MCF 10A (cell line): ENCODE measurements around the gene GPR137. TPM values are rescaled to one million over a fixed set of nuclear protein-coding genes. Genes with fewer than 3 reads are reported as not detected.

Experiments used
- BruUV-seq: library from RNA; stranded (reverse); fragments of 400-500 nt; replicated peaks from 2 replicates; lab custom pipeline; 2021; lab: Mats Ljungman, UMichigan
- CTCF ChIA-PET: fragments of 300-600 bp; sonication (Branson Sonifier 250); formaldehyde crosslinking; extraction: SDS; loops from one replicate; lab custom pipeline; 2021; ENCODE audit warnings: antibody characterized with exemption, inconsistent platforms; lab: Yijun Ruan, JAX
- POLR2A ChIA-PET: fragments of 300-600, 350-650 bp; sonication (Branson Sonifier 250); formaldehyde crosslinking; extraction: SDS; loops from one replicate; lab custom pipeline; 2020; ENCODE audit warnings: antibody characterized with exemption, inconsistent platforms; lab: Yijun Ruan, JAX
- DNase-seq: peaks from one replicate; pipeline ENCODE4 v3.0.0-alpha.2; 2018; ENCODE audit not compliant: unreplicated experiment
- H3K27ac Mint-ChIP-seq: one replicate; pipeline ENCODE4 v1.8.0; 2022; ENCODE audit warnings: mild to moderate bottlenecking, low read depth, mixed read lengths; ENCODE audit not compliant: unreplicated experiment
- H3K27me3 Mint-ChIP-seq: one replicate; pipeline ENCODE4 v1.8.0; 2022; ENCODE audit warnings: mixed read lengths; ENCODE audit not compliant: insufficient read depth, unreplicated experiment
- H3K36me3 Mint-ChIP-seq: one replicate; pipeline ENCODE4 v1.8.0; 2022; ENCODE audit warnings: mild to moderate bottlenecking, moderate library complexity, mixed read lengths; ENCODE audit not compliant: insufficient read depth, unreplicated experiment
- H3K4me1 Mint-ChIP-seq: one replicate; pipeline ENCODE4 v1.8.0; 2022; ENCODE audit warnings: mixed read lengths; ENCODE audit not compliant: insufficient read depth, unreplicated experiment
- H3K4me3 Mint-ChIP-seq: one replicate; pipeline ENCODE4 v1.8.0; 2022; ENCODE audit warnings: mild to moderate bottlenecking, moderate library complexity, mixed read lengths; ENCODE audit not compliant: unreplicated experiment
- H3K9me3 Mint-ChIP-seq: one replicate; pipeline ENCODE4 v1.8.0; 2022; ENCODE audit warnings: mixed read lengths; ENCODE audit not compliant: unreplicated experiment
- intact Hi-C: fragments of 100-400 bp; cut with micrococcal nuclease; formaldehyde crosslinking; loops from 2 replicates; pipeline ENCODE4 v1.14.1; 2022
- total RNA-seq: library from RNA; stranded (reverse); gene quantifications from 2 replicates; pipeline ENCODE4 v1.2.3, GENCODE V29; 2022
- TF ChIP-seq, protein P1 (sequence below): fragments of 200-600 bp; IDR thresholded peaks from one replicate; pipeline ENCODE4 v1.8.0; 2022; ENCODE audit warnings: antibody characterized with exemption, mild to moderate bottlenecking; ENCODE audit not compliant: unreplicated experiment

GPR137 gene
- total RNA-seq, 1 experiment from 2014 or later, result 36.0 TPM

DNA sequence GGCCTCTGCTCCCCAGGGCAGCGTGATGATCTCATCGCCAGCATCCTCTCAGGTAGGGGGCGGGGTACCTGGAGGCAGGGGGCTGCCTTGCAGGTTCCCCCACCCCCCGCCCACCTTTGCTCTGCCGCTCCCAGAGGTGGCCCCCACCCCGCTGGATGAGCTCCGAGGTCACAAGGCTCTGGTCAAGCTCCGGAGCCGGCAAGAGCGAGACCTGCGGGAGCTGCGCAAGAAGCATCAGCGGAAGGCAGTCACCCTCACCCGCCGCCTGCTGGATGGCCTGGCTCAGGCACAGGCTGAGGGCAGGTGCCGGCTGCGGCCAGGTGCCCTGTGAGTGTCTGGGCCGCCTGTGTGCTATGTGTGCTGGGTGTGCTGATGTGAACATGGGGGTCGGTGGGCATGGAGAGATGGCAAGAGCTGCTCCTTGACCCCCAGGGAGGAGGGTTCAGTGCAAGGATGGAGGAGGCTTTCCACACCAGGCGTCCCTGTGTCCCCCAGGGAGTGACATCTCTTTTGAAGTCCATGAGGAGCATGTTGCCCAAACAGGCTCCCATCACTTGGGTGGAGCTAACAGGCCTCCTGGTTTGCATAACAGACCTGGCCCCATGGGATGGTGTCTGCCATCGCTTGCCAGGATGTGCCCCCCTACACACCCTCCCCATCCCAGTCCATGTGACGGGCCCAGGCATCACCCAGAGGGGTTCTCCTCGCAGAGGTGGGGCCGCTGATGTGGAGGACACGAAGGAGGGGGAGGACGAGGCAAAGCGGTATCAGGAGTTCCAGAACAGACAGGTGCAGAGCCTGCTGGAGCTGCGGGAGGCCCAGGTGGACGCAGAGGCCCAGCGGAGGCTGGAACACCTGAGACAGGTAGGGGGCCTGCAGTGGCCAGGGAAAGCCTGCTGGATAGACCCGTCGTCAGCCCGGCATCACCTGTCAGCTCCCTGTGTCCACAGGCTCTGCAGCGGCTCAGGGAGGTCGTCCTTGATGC lies 20.2 kb upstream of the GPR137 start:
- Mint-ChIP-seq H3K9me3 (no peaks in the 10 kb centered on the region), H3K4me3 (no peak overlapping the region), H3K36me3 (peaks cover 60% of the 10 kb centered on the region), H3K27me3 (no peaks in the 10 kb centered on the region), H3K4me1 (peaks cover 23% of the 10 kb centered on the region), H3K27ac (no peak overlapping the region)
- ChIA-PET POLR2A (interaction anchor here (0.6 kb wide), 1 partner anchor 20 kb away, joined by 3 read pairs; no protein-coding TSS in a partner anchor), CTCF (interaction anchor here (0.6 to 1.2 kb wide), 5 partner anchors 8 to 116 kb away, joined by 3 to 6 read pairs (median 4); partner anchors contain the start of gene PLCB3)
- intact Hi-C loops, result no loop called here
- no TSS peak for BruUV-seq
- DNase-seq, result no peak
- TF ChIP-seq, protein P1, sequence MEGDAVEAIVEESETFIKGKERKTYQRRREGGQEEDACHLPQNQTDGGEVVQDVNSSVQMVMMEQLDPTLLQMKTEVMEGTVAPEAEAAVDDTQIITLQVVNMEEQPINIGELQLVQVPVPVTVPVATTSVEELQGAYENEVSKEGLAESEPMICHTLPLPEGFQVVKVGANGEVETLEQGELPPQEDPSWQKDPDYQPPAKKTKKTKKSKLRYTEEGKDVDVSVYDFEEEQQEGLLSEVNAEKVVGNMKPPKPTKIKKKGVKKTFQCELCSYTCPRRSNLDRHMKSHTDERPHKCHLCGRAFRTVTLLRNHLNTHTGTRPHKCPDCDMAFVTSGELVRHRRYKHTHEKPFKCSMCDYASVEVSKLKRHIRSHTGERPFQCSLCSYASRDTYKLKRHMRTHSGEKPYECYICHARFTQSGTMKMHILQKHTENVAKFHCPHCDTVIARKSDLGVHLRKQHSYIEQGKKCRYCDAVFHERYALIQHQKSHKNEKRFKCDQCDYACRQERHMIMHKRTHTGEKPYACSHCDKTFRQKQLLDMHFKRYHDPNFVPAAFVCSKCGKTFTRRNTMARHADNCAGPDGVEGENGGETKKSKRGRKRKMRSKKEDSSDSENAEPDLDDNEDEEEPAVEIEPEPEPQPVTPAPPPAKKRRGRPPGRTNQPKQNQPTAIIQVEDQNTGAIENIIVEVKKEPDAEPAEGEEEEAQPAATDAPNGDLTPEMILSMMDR, result no peak

GRCh38 chr11:64266339-64266738 lies 19.3 kb upstream of the GPR137 start:
- peak; percentile 56 for DNase-seq
- Mint-ChIP-seq H3K36me3 (peaks cover 60% of the 10 kb centered on the region), H3K27ac (peak overlapping the region; percentile 27)

GRCh38 chr11:64267207-64267945 lies 18.3 kb upstream of the GPR137 start:
- H3K9me3 Mint-ChIP-seq, result no peaks in the 10 kb centered on the region
- H3K4me3 Mint-ChIP-seq, result no peak overlapping the region
- no peak for DNase-seq
- H3K4me1 Mint-ChIP-seq, result peaks cover 23% of the 10 kb centered on the region
- no peaks in the 10 kb centered on the region for H3K27me3 Mint-ChIP-seq
- peaks cover 57% of the 10 kb centered on the region for H3K36me3 Mint-ChIP-seq
- ChIA-PET CTCF (interaction anchor here (0.6 to 6.4 kb wide), 7 partner anchors 14 to 1462 kb away, joined by 3 to 70 read pairs (median 3); partner anchors contain the start of gene PLCB3), POLR2A (interaction anchor here (0.8 to 7.6 kb wide), 8 partner anchors 8 to 41 kb away, joined by 3 to 125 read pairs (median 63); partner anchors contain the start of genes BAD, CATSPERZ, ESRRA and FKBP2)
- TF ChIP-seq, protein P1, result no peak
- intact Hi-C loops, result no loop called here
- no TSS peak for BruUV-seq
- no peak overlapping the region for H3K27ac Mint-ChIP-seq

More at GRCh38 chr11:64266339-64266738, 19.3 kb upstream of the GPR137 start:
- no peaks in the 10 kb centered on the region for H3K9me3 Mint-ChIP-seq
- no peaks in the 10 kb centered on the region for H3K27me3 Mint-ChIP-seq
- BruUV-seq, result no TSS peak
- no peak overlapping the region for H3K4me3 Mint-ChIP-seq
- POLR2A ChIA-PET, result interaction anchor here (5.8 to 7.6 kb wide), 2 partner anchors 16 to 19 kb away, joined by 75 to 125 read pairs; partner anchors contain the start of genes BAD, GPR137 and PPP1R14B
- CTCF ChIA-PET, result interaction anchor here (1.0 to 4.1 kb wide), 2 partner anchors 16 to 117 kb away, joined by 4 to 36 read pairs; partner anchors contain the start of gene PLCB3
- TF ChIP-seq, protein P1, result no peak
- intact Hi-C loops, result no loop called here
- H3K4me1 Mint-ChIP-seq, result peaks cover 23% of the 10 kb centered on the region
